Endodermal cell (in vitro differentiated cells): ENCODE results near the gene DEGS1. TPM values are rescaled to one million over a fixed set of nuclear protein-coding genes. Genes with fewer than 3 reads are reported as not detected.

Experiments used
- DNase-seq: peaks from one replicate; pipeline ENCODE4 v3.0.0-alpha.2; 2017
- H3K27ac ChIP-seq: 2 replicates; pipeline ENCODE4 v1.5.1; 2013; ENCODE audit warnings: mild to moderate bottlenecking, low read depth, low read length, moderate library complexity
- H3K27me3 ChIP-seq: 2 replicates; pipeline ENCODE4 v1.6.1; 2013; ENCODE audit warnings: mild to moderate bottlenecking, low read length, moderate library complexity; ENCODE audit not compliant: insufficient read depth, control insufficient read depth, poor library complexity, severe bottlenecking
- H3K36me3 ChIP-seq: 2 replicates; pipeline ENCODE4 v1.7.0; 2013; ENCODE audit warnings: mild to moderate bottlenecking, low read length, moderate library complexity; ENCODE audit not compliant: control insufficient read depth, insufficient read depth
- H3K4me1 ChIP-seq: one replicate; pipeline ENCODE4 v1.7.0; 2013; ENCODE audit warnings: low read length; ENCODE audit not compliant: control insufficient read depth, insufficient read depth
- H3K4me3 ChIP-seq: 2 replicates; pipeline ENCODE4 v1.5.1; 2013; ENCODE audit warnings: mild to moderate bottlenecking, low read length, moderate library complexity
- H3K9ac ChIP-seq: 2 replicates; pipeline ENCODE4 v1.6.1; 2013; ENCODE audit warnings: mild to moderate bottlenecking, low read length, moderate library complexity; ENCODE audit not compliant: poor library complexity, severe bottlenecking; ENCODE audit errors: extremely low read depth
- H3K9me3 ChIP-seq: 2 replicates; pipeline ENCODE4 v1.6.1; 2013; ENCODE audit warnings: mild to moderate bottlenecking, low read length, moderate library complexity; ENCODE audit not compliant: control insufficient read depth
- H3K27ac Mint-ChIP-seq: 2 replicates; pipeline ENCODE4 v1.8.0; 2020; ENCODE audit warnings: mixed read lengths
- H3K27me3 Mint-ChIP-seq: 2 replicates; pipeline ENCODE4 v1.8.0; 2021; ENCODE audit warnings: mild to moderate bottlenecking, mixed read lengths; ENCODE audit not compliant: insufficient read depth
- H3K36me3 Mint-ChIP-seq: 2 replicates; pipeline ENCODE4 v1.8.0; 2020; ENCODE audit warnings: low read depth, mixed read lengths
- H3K4me1 Mint-ChIP-seq: 2 replicates; pipeline ENCODE4 v1.8.0; 2020; ENCODE audit warnings: mixed read lengths
- H3K4me3 Mint-ChIP-seq: 2 replicates; pipeline ENCODE4 v1.8.0; 2020; ENCODE audit warnings: mild to moderate bottlenecking, moderate library complexity, mixed read lengths
- H3K9me3 Mint-ChIP-seq: 2 replicates; pipeline ENCODE4 v1.8.0; 2020; ENCODE audit warnings: mild to moderate bottlenecking, mixed read lengths
- CTCF ChIP-seq: fragments of 200-600 bp; sonication (generic); conservative IDR thresholded peaks from 2 replicates; pipeline ENCODE4 v1.5.0; 2021; ENCODE audit warnings: antibody characterized with exemption, mild to moderate bottlenecking
- WGBS, 2 experiments: methylation state at CpG; one replicate each; pipeline versions ENCODE4 v1.1.5 to v1.1.7; 2013; ENCODE audit warnings: missing lambda C conversion rate in 2 of 2, mixed read lengths in 1 of 2; ENCODE audit not compliant: insufficient coverage in 1 of 2, insufficient read length in 1 of 2; 5-methylcytosine and 5-hydroxymethylcytosine counted together
- total RNA-seq, 2 donors: library from RNA; stranded (reverse); fragmentation: NEBNext Ultra II Directional in 1 of 2; extraction: Animal tissue kit (Norgen Biotek cat#: 25700) in 1 of 2; gene quantifications; 2 replicates in 1 of 2; 3 replicates in 1 of 2; pipeline ENCODE4 v1.2.1, GENCODE V29; 2021

Gene DEGS1
- total RNA-seq, 2 donors from 2014 or later: 25.0 to 28.9 TPM

- Histone ChIP-seq H3K4me1 (peaks cover 4% of the 10 kb centered on the region), H3K27me3 (no peaks in the 10 kb centered on the region), H3K9ac (no peak overlapping the region), H3K4me3 (no peak overlapping the region), H3K27ac (no peak overlapping the region), H3K36me3 (peaks cover 62% of the 10 kb centered on the region), H3K9me3 (no peaks in the 10 kb centered on the region)
- TF ChIP-seq CTCF: no peak
- Mint-ChIP-seq H3K27me3 (no peaks in the 10 kb centered on the region), H3K27ac (no peak overlapping the region), H3K36me3 (peaks cover 38% of the 10 kb centered on the region), H3K9me3 (no peaks in the 10 kb centered on the region), H3K4me3 (no peak overlapping the region), H3K4me1 (peaks cover 16% of the 10 kb centered on the region)
- WGBS, 2 experiments: 89 to 98% methylated on average over 8 to 9 of the region's 9 CpGs
- DNase-seq: no peak
Measured at GRCh38 chr1:224160171-224160682, 22.8 kb upstream of the DEGS1 start.

GRCh38 chr1:224162768-224163167, 20.3 kb upstream of the DEGS1 start:
- Mint-ChIP-seq H3K36me3 (peaks cover 15% of the 10 kb centered on the region), H3K9me3 (no peaks in the 10 kb centered on the region), H3K4me3 (no peak overlapping the region), H3K27ac (no peak overlapping the region), H3K27me3 (no peaks in the 10 kb centered on the region), H3K4me1 (peaks cover 16% of the 10 kb centered on the region)
- no peak for DNase-seq
- Histone ChIP-seq H3K9me3 (no peaks in the 10 kb centered on the region), H3K9ac (no peak overlapping the region), H3K36me3 (peaks cover 40% of the 10 kb centered on the region), H3K27me3 (no peaks in the 10 kb centered on the region), H3K27ac (no peak overlapping the region), H3K4me1 (peaks cover 4% of the 10 kb centered on the region), H3K4me3 (no peak overlapping the region)
- TF ChIP-seq CTCF: peak; percentile 22
- 92 to 95% methylated on average over 8 of the region's 8 CpGs for WGBS, 2 experiments

GRCh38 chr1:224163311-224163710, 19.7 kb upstream of the DEGS1 start:
- Mint-ChIP-seq H3K27me3 (no peaks in the 10 kb centered on the region), H3K36me3 (peaks cover 10% of the 10 kb centered on the region), H3K4me1 (peaks cover 16% of the 10 kb centered on the region), H3K9me3 (no peaks in the 10 kb centered on the region), H3K4me3 (no peak overlapping the region), H3K27ac (no peak overlapping the region)
- no peak for DNase-seq
- H3K4me1 ChIP-seq: peaks cover 4% of the 10 kb centered on the region
- TF ChIP-seq CTCF: no peak
- no peaks in the 10 kb centered on the region for H3K27me3 ChIP-seq
- peaks cover 35% of the 10 kb centered on the region for H3K36me3 ChIP-seq
- 91 to 98% methylated on average over 1 to 2 of the region's 2 CpGs for WGBS, 2 experiments
- H3K27ac ChIP-seq: no peak overlapping the region
- no peak overlapping the region for H3K4me3 ChIP-seq
- no peaks in the 10 kb centered on the region for H3K9me3 ChIP-seq
- no peak overlapping the region for H3K9ac ChIP-seq
